GM23248 (cell line): ENCODE measurements around the gene SH3PXD2A. TPM values are rescaled to one million over a fixed set of nuclear protein-coding genes. Genes with fewer than 3 reads are reported as not detected.

Experiments
- DNase-seq: peaks from one replicate; pipeline ENCODE4 v3.0.0-alpha.2; 2015
- H2AFZ ChIP-seq: fragments of 200-600 bp; sonication (generic); 2 replicates; pipeline ENCODE4 v1.6.1; 2016; ENCODE audit warnings: antibody characterized with exemption
- H3F3A ChIP-seq: fragments of 200-600 bp; sonication (generic); 2 replicates; pipeline ENCODE4 v1.6.1; 2016; ENCODE audit warnings: mild to moderate bottlenecking, antibody characterized with exemption, mixed run types; ENCODE audit not compliant: insufficient read depth
- H3K27ac ChIP-seq: fragments of 200-600 bp; sonication (generic); 2 replicates; pipeline ENCODE4 v1.5.1; 2016; ENCODE audit warnings: mild to moderate bottlenecking
- H3K27me3 ChIP-seq: fragments of 200-600 bp; sonication (generic); replicated peaks from 2 replicates; pipeline ENCODE4 v1.6.1; 2016; ENCODE audit warnings: mild to moderate bottlenecking; ENCODE audit not compliant: insufficient read depth
- H3K36me3 ChIP-seq: fragments of 200-600 bp; sonication (generic); 2 replicates; pipeline ENCODE4 v1.6.1; 2016; ENCODE audit warnings: low read depth, mild to moderate bottlenecking
- H3K4me1 ChIP-seq: fragments of 200-600 bp; sonication (generic); 2 replicates; pipeline ENCODE4 v1.6.1; 2016; ENCODE audit warnings: mild to moderate bottlenecking; ENCODE audit not compliant: insufficient read depth
- H3K4me2 ChIP-seq: fragments of 200-600 bp; sonication (generic); one replicate; pipeline ENCODE4 v1.6.1; 2016; ENCODE audit warnings: mild to moderate bottlenecking; ENCODE audit not compliant: unreplicated experiment
- H3K4me3 ChIP-seq: fragments of 200-600 bp; sonication (generic); 2 replicates; pipeline ENCODE4 v1.5.1; 2016; ENCODE audit warnings: mild to moderate bottlenecking
- H3K79me2 ChIP-seq: fragments of 200-600 bp; sonication (generic); 2 replicates; pipeline ENCODE4 v1.6.1; 2016; ENCODE audit warnings: mild to moderate bottlenecking; ENCODE audit not compliant: insufficient read depth
- H3K9ac ChIP-seq: fragments of 200-600 bp; sonication (generic); 2 replicates; pipeline ENCODE4 v1.6.1; 2016; ENCODE audit warnings: mild to moderate bottlenecking
- H3K9me2 ChIP-seq: fragments of 200-600 bp; sonication (generic); 2 replicates; pipeline ENCODE4 v1.6.1; 2016; ENCODE audit warnings: mixed run types, mild to moderate bottlenecking, moderate library complexity; ENCODE audit not compliant: insufficient read depth
- H3K9me3 ChIP-seq: fragments of 200-600 bp; sonication (generic); one replicate; pipeline ENCODE4 v1.6.1; 2017; ENCODE audit warnings: low read depth
- H4K20me1 ChIP-seq: fragments of 200-600 bp; sonication (generic); 2 replicates; pipeline ENCODE4 v1.6.0; 2016; ENCODE audit not compliant: insufficient read depth
- EZH2 ChIP-seq: fragments of 200-600 bp; sonication (generic); IDR thresholded peaks from 2 replicates; pipeline ENCODE4 v1.6.1; 2018; ENCODE audit warnings: antibody characterized with exemption, mild to moderate bottlenecking; ENCODE audit not compliant: insufficient read depth, poor library complexity, severe bottlenecking
- EZH2phosphoT487 ChIP-seq: fragments of 200-600 bp; sonication (generic); IDR thresholded peaks from 2 replicates; pipeline ENCODE4 v1.6.1; 2018; ENCODE audit warnings: antibody characterized with exemption, moderate library complexity, mild to moderate bottlenecking, low read depth; ENCODE audit not compliant: insufficient read depth
- WGBS, 2 experiments: methylation state at CpG; one replicate each; pipeline ENCODE4 v1.1.6; 2015 to 2017; ENCODE audit warnings: low lambda C conversion rate in 2 of 2, low coverage in 1 of 2; ENCODE audit errors: missing lambda C conversion rate in 2 of 2; 5-methylcytosine and 5-hydroxymethylcytosine counted together
- in situ Hi-C: fragments of 300-500 bp; cut with MboI; formaldehyde crosslinking; loops from 2 replicates; pipeline ENCODE4 v1.15.0; 2020
- polyA plus RNA-seq: library from polyadenylated mRNA; unstranded; fragments of >200 nt; fragmentation: Nextera tagmentation; extraction: Ambion mirVana; gene quantifications from 2 replicates; pipeline ENCODE4 v1.2.1, GENCODE V29; 2016
- total RNA-seq: library from RNA; depleted of rRNA; stranded (reverse); fragments of >200 nt; shearing (Covaris generic); gene quantifications from 2 replicates; pipeline ENCODE4 v1.2.3, GENCODE V29; 2014

SH3PXD2A gene
- total and polyA plus RNA-seq, 2 experiments from 2014 or later = 34.0 to 58.0 TPM

DNA sequence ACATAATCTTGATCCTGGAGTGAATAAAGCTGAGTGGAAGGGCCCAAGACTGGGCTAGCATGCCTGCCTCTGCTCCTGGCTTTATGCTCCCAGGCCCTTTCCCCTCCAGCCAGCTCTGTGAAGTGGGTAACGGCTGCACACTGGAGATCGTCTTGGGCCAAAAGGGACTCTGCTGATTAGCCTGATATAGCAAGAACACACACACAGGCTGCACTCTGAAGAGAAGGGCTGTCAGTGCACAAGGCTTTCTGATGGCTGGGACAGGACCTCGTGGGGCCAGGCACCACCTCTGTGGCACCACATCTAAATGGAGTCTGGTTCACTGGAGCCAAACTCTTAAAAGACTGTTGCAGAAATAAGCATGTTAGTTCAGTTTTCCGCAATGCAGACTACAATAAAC, 200.5 kb downstream of the SH3PXD2A start:
- DNase-seq = no peak
- peaks cover 34% of the 10 kb centered on the region for H3K36me3 ChIP-seq
- no peak overlapping the region for H3K4me2 ChIP-seq
- H3F3A ChIP-seq = peaks cover 39% of the 10 kb centered on the region
- no peaks in the 10 kb centered on the region for H3K9me3 ChIP-seq
- peaks cover 44% of the 10 kb centered on the region for H3K4me1 ChIP-seq
- H3K79me2 ChIP-seq = peaks cover 100% of the 10 kb centered on the region
- no peak overlapping the region for H3K4me3 ChIP-seq
- no peaks in the 10 kb centered on the region for H3K27me3 ChIP-seq
- H3K27ac ChIP-seq = no peak overlapping the region
- no peak for TF ChIP-seq EZH2phosphoT487
- TF ChIP-seq EZH2 = no peak
- no peak overlapping the region for H3K9ac ChIP-seq
- in situ Hi-C loops = no loop called here
- no peaks in the 10 kb centered on the region; the same call in 1 of the 2 replicates for H4K20me1 ChIP-seq
- H3K9me2 ChIP-seq = no peaks in the 10 kb centered on the region
- WGBS, 2 experiments = 66 to 70% methylated on average over 4 of the region's 4 CpGs
- H2AFZ ChIP-seq = no peak overlapping the region

DNA sequence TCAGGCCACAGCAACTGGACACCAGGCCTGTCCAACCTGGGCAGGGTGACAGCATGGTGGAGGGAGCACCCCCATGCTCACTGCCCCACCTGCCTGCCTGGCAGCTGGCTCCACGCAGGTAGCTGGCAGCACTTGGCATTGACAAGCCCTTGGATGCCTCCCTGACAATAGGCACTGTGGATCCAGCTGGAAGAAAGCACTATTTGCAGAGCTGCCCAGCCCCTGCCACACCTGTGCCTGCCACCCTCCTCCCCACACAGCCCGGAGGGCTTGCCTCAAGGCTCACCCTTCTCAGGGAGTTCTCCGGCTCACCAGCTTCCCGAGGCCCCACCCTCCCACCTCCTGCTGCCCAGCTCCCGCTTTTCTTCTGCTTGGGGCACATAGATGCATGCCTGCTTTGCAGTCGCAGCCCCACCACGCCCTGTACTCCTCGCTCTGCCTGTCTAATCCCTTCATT, 201.8 kb downstream of the SH3PXD2A start:
- no peaks in the 10 kb centered on the region for H3K9me3 ChIP-seq
- H3K79me2 ChIP-seq = peaks cover 100% of the 10 kb centered on the region
- DNase-seq = no peak
- TF ChIP-seq EZH2 (no peak), EZH2phosphoT487 (no peak)
- peaks cover 46% of the 10 kb centered on the region for H3K4me1 ChIP-seq
- H3K9me2 ChIP-seq = no peaks in the 10 kb centered on the region
- peaks cover 29% of the 10 kb centered on the region for H3K36me3 ChIP-seq
- H3K4me3 ChIP-seq = no peak overlapping the region
- H3K9ac ChIP-seq = no peak overlapping the region
- no peaks in the 10 kb centered on the region; the same call in 1 of the 2 replicates for H4K20me1 ChIP-seq
- 65 to 72% methylated on average over 8 of the region's 8 CpGs for WGBS, 2 experiments
- no peak overlapping the region for H2AFZ ChIP-seq
- peaks cover 52% of the 10 kb centered on the region for H3F3A ChIP-seq
- H3K4me2 ChIP-seq = no peak overlapping the region
- H3K27ac ChIP-seq = peak overlapping the region; percentile 13; the same call in 1 of the 2 replicates
- in situ Hi-C loops = no loop called here
- H3K27me3 ChIP-seq = no peaks in the 10 kb centered on the region

DNA sequence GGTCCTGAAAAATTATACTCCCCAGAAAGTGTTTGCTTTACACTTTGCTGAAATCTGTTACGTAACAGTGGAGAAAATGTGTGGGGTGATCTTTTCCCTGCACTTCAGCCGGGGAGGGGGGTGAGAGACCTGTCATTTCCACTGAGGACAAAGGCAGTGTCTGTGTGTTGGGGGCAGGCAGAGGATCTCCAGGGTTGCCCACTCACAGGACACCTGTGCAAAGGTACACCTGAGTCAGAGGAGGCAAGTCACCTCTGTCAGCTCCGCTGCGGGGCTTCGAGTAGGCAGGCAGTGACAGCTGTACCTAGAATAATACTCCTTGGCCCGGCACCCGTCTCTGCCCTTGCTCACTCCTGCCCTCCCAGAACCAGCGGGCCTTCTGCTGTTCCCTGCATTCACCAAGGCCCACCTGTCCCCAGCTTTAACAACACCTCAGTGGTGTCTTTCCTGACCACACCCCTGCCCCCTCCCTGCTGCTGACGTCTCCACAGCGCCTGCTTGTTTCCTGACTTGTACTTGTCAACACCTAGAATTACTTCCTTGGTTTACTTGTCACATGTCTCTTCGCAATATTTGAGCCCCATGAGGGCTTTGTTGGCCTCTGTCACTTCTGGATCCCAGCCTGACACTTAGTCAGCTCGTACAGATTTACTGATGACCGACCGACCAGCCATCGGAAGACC, 202.6 kb downstream of the SH3PXD2A start:
- peak overlapping the region; percentile 12; the same call in 1 of the 2 replicates for H3K9ac ChIP-seq
- in situ Hi-C loops = no loop called here
- peaks cover 100% of the 10 kb centered on the region for H3K79me2 ChIP-seq
- H3K4me1 ChIP-seq = peaks cover 53% of the 10 kb centered on the region
- H3K4me2 ChIP-seq = no peak overlapping the region
- H3K9me3 ChIP-seq = no peaks in the 10 kb centered on the region
- no peak overlapping the region for H3K4me3 ChIP-seq
- H3F3A ChIP-seq = peaks cover 61% of the 10 kb centered on the region
- TF ChIP-seq EZH2phosphoT487 = no peak
- TF ChIP-seq EZH2 = no peak
- no peaks in the 10 kb centered on the region for H3K9me2 ChIP-seq
- no peak overlapping the region for H2AFZ ChIP-seq
- H3K27ac ChIP-seq = peak overlapping the region; percentile 13
- no peaks in the 10 kb centered on the region; the same call in 1 of the 2 replicates for H4K20me1 ChIP-seq
- 50 to 54% methylated on average over 14 to 15 of the region's 15 CpGs for WGBS, 2 experiments
- H3K27me3 ChIP-seq = no peaks in the 10 kb centered on the region
- H3K36me3 ChIP-seq = peaks cover 24% of the 10 kb centered on the region
- DNase-seq = peak; percentile 44

DNA sequence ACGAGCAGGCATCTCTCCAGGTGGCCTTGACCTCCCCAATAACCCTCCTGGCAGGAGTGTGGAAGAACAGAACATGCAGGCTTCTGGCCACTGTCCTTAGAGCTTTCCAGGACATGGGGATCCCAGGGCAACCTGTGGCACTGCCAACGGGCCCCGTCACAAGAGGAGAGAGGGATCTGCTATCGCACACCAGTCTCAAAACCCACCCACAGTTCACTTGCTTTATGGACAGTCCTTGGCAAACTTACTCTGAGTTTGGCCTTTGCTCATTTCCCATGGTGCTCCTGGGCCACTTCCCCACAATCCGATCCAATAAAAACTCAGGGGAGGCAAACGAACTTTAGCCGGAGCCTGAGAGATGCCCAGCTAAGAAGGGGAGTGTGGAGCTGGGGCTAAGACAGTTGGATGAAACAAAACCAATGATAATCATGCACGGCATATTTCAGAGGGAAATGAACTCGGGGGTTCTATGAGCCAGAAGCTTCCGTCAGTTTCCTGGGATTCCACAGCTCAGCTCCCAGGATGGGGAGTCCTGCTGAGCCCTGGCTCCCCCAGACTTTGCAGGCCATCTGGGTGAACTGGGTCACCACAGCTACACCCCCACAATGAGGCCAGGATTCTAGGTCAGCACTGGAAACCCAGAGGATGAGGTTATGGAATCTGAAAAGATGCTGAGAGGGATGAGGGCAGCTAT, 203.4 kb downstream of the SH3PXD2A start:
- H3K79me2 ChIP-seq = peaks cover 100% of the 10 kb centered on the region
- H3K36me3 ChIP-seq = peaks cover 20% of the 10 kb centered on the region
- H3K4me3 ChIP-seq = no peak overlapping the region
- peaks cover 58% of the 10 kb centered on the region for H3K4me1 ChIP-seq
- H3K27ac ChIP-seq = peak overlapping the region; percentile 13
- peaks cover 68% of the 10 kb centered on the region for H3F3A ChIP-seq
- in situ Hi-C loops = no loop called here
- H3K27me3 ChIP-seq = no peaks in the 10 kb centered on the region
- no peaks in the 10 kb centered on the region for H3K9me2 ChIP-seq
- no peak for DNase-seq
- H2AFZ ChIP-seq = no peak overlapping the region
- no peak overlapping the region for H3K4me2 ChIP-seq
- no peaks in the 10 kb centered on the region; the same call in 1 of the 2 replicates for H4K20me1 ChIP-seq
- no peaks in the 10 kb centered on the region for H3K9me3 ChIP-seq
- H3K9ac ChIP-seq = no peak overlapping the region
- WGBS, 2 experiments = 58 to 62% methylated on average over 10 of the region's 10 CpGs
- TF ChIP-seq EZH2phosphoT487 = no peak
- no peak for TF ChIP-seq EZH2
